GM21717 (cell line): ENCODE results near the gene DHRS7C.

Experiments
- ATAC-seq: cut with Tn5 transposase; IDR thresholded peaks from one replicate; pipeline ENCODE4 v1.9.1; 2021; ENCODE audit warnings: mild to moderate bottlenecking, moderate library complexity; ENCODE audit not compliant: unreplicated experiment

The DHRS7C gene

DNA sequence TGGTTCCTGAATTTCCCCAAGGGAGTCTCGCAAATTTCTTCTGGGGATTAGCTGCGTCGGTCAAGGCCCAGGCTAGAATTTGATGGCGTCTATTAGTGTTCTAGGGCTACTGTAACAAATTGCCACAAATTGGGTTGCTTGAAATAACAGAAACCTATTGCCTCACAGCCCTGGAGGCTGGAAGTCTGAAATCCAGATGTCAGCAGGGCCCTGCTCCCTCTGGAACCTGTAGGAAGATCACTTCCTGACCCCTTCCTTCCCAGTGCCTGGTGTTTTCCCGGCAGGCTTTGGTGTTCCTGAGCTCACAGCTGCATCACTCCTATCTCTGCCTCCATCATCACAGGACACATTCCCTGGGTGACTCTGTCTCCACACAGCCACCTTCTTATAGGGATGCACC is 24.4 kb downstream of the DHRS7C start:
- ATAC-seq = no peak

DNA sequence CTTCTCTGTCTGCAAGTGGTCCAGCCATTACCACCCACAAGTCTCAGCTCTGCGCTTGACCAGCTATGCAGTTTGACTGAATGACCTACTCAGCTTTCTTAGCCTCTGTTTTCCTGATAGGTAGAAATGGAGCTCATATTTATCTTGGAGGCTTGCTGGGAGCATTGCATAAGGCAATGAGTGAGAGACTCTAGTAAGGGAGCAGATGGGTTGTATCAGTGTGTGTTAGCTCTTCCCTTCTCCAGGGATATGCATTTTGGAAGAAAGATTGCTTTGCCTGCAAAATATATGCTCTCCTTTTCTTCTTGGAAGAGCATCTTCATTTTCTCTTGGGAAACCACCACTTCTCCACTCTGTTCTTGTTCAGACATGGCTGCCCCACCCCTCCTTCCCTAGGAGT is 26.1 kb downstream of the DHRS7C start:
- ATAC-seq = no peak

DNA sequence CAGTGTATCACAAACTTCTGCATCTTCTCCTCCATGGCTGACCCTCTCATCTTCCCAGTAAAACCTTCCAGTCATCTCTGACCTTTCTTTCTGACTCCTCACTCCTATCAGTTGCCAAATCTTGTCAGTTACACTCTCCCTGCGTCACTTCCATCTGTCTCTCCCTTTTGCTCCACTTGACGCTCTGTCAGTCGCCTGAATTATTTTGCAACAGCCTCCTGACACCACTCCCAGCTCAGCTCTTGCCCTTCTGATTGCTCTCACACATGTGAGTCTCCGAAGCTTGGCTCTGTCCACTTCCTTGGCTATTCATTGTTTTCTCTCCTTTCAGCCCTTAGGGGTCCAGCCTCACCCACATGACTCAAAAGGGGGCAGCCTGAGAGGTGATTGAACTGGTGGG is 27.7 kb downstream of the DHRS7C start:
- no peak for ATAC-seq

DNA sequence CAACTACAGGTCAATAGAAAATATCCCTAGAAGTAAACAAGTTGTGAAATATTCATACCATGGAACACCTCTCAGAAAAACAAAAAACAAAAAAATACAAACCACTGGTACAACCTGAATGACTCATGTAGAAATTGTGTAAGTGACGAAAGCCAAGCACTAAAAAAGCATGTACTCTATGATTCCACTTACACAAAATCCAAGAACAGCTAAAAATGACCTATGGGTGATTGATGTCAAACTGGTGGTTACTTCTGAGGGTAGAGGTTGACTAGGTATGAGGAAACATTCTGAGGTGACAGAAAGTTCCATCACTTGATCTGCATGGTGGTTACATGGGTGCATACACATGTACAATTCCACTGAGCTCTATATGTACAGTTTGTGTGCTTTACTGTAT is 31.1 kb downstream of the DHRS7C start:
- no peak for ATAC-seq

DNA sequence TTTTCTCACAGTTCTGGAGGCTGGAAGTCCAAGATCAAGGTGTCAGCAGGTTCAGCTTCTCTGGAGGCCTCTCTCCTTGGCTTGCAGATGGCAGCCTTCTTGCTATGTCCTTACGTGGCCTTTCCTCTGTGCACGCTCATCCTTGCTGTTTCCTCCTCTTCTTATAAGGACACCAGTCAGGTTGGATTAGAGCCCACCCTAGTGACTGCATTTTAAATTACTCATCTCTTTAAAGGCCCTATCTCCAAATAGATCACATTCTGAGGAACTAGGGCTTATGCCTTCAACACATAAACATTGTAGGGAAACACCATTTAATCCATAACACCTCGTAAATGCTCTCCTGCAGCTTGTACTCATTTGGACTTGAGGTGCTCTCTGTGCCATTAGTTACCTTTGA is 36.3 kb downstream of the DHRS7C start:
- no peak for ATAC-seq

DNA sequence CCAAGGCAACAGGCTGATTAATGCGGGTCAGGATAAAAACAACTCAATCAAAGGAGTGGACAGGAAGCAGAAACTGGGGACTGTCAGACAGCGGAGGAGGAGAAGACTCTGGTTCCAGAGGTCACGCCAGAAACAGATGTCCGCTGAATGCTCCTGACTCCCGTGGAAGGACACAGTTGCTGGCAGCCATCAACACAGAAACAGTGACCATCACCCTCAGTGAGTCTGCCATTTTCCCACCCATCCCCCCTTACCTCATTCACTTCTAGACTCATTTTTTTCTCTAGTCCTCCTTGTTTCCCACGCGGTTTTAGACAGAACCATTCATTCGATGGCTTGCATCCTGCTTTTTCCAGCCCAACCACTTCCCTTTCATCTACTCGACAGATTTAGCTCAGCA is 40.9 kb downstream of the DHRS7C start:
- ATAC-seq = no peak

DNA sequence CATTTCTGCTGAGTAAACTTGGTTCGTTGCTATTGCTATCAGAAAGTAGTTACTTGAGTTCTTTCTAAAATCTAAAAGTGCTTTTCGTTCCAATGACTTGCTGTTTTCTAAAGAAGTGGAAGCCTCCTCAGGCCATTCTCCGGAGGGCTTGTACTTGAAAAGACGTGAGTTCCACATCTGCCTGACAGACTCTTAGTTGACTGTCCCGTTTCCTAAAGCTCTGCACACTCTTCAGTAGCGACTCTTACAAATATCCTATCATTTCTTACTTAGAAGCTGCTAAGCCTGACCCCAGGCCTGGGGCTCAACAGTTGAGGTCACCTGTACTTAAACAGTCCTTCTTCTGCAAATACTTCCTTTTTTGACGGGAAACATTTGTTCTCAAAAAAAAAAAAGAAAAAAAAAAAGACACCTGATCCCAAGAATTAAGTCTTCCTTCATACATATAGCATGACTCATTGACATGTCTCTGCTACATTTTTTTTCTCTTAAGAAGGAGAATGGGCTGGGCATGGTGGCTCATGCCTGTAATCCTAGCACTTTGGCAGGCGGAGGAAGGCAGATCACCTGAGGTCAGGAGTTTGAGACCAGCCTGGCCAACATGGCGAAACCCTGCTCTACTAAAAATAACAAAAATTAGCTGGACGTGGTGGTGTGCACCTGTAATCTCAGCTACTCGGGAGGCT is 61.5 kb downstream of the DHRS7C start:
- ATAC-seq = no peak

DNA sequence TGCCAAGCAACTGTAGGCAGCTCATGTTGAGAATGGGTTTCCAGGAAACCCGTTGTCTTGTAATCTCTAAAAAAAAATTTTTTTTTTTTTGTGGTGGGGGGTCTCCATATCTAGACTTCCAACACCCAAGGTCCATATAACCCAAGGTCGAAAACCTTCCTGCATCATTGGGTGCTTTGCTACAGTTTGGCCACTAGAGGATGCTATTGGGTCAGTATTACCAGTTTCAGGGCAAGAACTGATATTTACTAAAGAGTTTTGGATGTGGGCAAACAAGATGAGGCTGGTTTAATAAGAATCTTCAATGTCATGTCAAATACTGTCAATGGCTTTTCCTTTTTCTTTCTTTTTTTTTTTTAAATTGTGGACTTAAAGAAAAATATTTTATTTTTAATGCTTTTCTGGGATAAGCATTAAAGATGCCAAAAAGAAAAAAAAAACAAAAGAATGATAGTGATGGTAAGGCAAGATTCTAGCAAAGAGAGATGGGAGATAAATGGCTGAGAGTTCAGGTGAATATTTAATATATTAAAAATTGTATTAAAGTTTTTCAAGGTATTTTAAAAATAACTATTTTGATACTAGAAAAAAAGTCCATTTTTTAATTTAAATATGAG is 62.2 kb downstream of the DHRS7C start:
- no peak for ATAC-seq

DNA sequence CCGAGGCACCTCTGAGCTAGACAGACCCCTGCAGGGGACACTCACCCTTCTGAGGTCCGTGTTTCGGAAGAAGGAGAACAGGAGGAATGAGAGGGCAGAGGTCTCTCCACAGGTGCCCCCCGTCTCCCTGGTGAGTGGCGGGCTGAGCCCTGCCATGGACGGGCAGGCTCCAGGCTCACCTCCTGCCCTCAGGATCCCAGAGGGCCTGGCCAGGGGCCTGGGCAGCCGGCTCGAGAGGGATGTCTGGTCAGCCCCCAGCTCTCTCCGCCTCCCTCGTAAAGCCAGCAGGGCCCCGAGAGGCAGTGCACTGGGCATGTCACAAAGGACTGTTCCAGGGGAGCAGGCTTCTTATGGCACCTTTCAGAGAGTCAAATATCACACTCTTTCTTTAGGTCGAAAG is 62.8 kb downstream of the DHRS7C start:
- no peak for ATAC-seq

DNA sequence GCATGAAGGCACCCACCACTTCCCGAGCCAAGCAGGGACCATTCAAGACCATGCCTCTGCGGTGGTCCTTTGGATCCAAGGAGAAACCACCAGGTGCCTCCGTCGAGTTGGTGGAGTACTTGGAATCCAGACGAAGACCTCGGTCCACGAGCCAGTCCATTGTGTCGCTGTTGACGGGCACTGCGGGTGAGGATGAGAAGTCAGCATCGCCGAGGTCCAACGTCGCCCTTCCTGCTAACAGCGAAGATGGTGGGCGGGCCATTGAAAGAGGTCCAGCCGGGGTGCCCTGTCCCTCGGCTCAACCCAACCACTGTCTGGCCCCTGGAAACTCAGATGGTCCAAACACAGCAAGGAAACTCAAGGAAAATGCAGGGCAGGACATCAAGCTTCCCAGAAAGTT is 63.4 kb downstream of the DHRS7C start:
- ATAC-seq = no peak

DNA sequence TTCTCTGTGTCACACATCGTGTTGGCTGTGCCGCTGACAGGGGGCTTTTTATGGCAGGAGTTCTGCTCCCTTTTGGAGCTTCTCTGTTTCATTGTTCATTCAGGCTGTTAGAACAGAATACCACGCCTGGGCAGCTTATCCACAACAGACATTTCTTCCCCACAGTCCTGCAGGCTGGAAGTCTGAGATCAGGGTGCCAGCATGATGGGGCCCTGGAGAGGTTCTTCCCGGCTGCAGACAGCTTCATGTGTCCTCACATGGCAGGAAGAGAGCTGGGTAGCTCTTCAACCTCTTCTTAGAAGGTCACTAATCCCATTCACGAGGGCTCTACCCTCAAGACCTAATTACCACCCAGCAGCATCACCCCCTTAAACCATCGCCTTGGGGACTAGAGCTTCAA is 65.1 kb downstream of the DHRS7C start:
- ATAC-seq = no peak

DNA sequence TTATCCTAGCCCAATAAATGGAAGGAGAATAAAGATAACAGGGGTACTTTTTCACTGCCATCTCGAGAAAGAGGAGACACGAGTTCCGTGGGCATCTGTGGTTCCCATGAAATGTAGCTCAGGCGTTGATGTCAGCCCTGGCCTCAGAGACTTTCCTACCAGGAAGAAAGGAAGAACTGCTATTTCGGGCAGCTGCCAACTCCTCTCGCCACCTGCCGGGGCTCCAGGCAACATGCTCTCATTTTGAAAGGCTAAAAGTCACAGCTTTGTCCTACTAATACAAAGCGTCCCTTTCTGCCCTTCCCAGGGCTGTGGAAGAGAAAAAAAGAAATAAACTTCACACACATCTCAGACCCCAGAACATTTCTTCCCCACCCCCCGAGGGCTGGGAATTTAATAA is 65.8 kb downstream of the DHRS7C start:
- ATAC-seq = no peak
